ENCODE measurements around the gene TRPM5.

TRPM5 gene

DNA sequence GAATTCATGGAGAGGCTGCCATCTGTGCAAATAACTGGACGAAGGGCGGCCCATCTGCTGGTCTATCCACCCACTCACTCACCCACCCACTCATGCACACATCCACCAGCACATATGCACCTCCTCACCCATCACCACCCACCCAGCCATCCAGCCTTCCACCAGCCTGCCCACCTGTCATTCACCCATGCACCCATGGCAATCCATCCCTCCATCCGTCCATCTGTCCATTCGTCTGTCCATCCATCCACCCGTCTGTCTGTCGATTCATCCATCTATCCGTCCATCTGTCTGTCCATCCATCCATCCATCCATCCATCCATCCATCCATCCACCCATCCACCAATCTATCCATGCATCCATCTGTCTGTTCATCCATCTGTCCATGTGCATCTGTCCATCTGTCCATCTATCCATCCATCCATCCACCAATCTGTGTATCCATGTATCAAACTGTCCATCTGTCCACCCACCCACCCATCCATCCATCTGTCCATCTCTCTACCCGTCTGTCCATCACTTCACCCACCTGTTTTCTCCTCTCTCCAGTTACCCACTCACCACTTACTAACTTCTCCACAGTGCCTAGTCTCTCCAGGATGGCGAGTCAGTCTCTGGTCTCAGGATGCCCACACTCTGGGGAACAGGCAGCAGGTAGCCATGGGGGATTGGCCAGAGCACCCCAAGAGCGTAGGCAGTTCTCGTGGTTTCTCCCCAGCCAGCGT, 8.9 kb downstream of the TRPM5 start:
- DNase-seq, result no peak

DNA sequence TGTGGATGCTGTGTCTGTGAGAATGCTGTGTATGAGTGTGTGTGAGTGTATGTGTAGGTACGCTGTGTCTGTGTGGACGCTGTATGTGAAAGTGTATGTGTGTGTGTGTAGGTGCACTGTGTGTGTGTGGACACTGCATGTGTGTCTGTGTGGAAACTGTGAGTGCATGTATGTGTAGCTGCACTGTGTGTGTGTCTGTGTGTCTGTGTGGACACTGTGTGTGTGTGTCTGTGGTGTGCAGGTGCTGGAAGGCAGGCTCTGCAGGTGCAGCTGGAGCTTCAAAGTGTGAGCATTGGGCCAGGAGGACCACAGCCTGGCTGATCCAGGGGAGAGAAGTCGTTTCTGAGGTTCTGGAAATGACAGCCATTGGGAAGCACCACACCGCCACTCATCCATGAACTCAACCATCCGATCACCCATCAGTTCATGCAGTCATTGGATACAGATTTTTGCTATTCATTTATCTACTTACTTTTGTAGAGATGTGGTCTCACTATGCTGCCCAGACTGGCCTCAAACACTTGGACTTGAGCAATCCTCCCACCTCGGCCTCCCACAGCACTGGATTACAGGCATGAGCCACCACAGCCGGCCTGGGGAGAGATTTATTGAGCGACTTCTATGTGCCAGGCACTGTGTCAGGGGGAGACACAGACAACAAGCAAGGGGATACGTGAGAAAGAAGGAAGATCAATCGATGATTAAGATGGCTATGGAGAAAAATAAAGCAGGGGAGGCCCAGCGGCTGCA, 9.6 kb downstream of the TRPM5 start:
- no peak for DNase-seq

DNA sequence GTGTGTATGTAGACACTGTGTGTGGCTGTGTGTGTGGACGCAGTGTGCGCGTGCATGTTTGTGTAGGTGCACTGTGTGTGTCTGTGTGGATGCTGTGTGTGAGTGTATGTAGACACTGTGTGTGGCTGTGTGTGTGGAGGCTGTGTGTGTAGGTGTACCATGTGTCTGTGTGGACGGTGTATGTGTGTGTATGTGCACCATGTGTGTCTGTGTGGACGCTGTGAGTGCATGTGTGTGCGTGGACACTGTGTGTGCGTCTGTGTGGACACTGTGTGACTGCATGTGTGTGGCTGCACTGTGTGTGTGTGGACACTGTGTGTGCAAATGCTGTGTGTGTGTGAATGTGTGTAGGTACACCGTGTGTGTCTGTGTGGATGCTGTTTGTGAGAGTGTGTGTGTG, 10.3 kb downstream of the TRPM5 start:
- DNase-seq, result no peak

DNA sequence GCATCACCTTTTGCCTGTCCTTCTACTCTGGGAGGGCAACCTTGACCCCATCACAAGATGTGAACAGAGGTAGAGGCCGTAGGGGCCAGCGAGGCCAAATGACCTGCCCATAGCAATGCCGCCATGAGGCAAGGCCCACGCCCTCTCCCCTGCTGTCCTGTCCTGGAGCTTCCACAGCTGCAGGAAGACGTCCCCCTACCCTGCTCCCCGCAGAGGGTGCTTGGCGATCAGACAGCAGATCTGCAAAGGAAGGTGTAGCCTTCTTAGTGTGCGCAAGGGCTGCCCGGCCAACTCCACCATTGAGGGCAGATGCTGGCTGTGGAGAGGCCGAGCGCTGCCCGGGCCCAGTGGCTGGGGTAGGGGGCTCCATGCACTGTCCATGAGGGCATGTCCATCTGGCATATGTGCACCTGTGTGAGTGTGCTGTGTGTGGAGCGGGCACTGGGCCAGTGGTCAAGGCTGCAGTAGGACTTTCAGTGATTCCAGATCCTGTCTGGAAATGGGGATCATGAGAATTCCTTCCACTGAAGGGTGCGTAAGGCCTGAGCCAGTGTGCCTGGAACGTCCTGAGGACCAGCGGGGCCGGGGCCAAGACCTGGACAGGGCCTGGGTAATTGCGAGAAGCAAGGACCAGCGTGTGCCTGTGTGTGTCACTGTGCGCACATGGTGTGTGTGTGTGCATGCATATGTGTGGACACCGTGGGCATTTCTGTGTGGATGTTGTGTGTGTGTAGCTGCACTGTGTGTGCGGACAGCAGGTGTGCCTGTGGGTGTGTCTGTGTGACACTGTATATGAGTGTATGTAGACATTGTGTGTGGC, 11.0 kb downstream of the TRPM5 start:
- DNase-seq, result no peak

DNA sequence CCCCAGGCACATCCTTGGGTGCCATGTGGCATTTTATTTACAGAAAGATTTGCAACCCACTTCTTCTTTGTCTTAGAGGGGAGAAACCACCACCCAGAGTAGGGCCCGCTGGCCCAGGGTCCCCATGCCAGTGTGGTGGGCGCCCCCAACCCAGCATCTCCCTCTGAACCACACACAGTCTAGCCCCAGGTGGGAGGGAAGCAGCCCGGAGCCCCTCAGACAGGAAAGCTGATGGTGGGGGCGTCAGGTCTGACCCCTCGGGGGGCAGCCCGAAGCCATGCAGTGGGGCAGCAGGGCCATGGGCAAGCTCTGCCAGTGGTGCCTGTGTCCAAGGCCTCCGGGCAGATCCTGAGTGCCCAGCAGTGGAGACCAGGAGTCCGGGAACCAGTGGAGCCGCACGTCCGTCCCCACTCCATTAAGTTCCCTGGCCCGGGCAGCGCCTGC, 11.7 kb downstream of the TRPM5 start:
- DNase-seq, result no peak

DNA sequence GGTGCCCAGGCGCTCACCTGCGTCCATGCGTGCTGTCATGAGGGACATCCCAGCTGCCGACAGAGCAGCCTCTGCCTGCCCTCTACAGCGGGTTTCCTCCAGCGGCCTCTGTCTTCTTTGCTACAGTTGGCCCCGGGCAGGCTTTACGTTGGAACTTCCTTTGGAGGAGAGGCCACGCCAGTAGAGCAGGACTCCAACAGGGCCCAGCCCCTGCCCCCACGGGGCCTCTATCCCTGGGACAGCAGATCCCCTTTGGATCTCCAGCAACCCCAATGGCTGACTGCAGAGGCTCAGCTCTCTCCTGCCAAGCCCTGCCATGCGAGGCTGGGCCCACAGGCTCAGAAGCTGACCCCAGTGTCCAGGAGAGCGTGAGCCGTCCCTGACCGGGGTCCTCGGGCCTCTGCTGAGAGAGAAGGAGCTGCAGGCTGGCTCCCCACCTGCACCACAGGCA, 12.1 kb downstream of the TRPM5 start:
- DNase-seq, result no peak

DNA sequence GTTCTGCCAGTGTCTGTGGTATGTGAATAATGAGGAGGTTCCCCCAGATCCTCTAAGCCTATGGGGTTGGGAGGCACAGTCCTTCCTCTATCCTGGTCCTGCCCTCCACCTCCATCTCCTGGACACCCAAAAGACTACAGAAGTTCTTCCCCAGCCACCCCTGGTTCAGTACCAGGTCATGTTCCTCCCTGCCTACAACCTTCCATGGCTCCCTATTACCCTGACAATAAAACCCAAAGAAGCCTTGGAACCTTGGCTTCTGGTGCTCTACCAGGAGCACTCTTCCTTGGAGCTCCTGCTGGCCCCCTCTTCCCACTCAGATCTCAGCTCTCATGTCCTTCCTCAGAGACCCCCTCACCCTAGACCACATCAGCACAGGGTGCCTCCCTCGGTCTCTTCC, 12.9 kb downstream of the TRPM5 start:
- no peak for DNase-seq

DNA sequence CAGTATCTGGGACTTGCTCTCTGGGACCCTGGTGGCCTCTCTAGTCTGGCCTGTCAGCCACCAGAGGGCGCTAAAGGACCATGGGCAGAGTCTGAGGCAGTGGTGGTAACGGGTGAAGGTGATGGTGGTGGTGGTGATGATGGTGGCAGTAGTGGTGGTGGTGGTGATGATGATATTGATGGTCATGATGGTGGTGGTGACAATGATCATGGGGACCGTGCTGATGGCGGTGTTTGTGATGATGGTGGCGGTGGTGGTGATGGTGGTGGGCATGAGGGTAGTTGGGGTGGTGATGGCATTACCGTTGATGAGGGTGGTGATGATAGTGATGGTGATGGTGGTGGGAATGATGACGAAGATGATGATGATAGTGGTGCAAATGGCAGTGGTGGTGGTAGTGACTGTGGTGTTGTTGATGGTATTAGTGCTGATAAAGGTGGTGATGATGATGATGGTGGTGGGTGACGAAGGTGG, 16.0 kb downstream of the TRPM5 start:
- peak in 1 of 2 experiments; percentile 28 for DNase-seq

DNA sequence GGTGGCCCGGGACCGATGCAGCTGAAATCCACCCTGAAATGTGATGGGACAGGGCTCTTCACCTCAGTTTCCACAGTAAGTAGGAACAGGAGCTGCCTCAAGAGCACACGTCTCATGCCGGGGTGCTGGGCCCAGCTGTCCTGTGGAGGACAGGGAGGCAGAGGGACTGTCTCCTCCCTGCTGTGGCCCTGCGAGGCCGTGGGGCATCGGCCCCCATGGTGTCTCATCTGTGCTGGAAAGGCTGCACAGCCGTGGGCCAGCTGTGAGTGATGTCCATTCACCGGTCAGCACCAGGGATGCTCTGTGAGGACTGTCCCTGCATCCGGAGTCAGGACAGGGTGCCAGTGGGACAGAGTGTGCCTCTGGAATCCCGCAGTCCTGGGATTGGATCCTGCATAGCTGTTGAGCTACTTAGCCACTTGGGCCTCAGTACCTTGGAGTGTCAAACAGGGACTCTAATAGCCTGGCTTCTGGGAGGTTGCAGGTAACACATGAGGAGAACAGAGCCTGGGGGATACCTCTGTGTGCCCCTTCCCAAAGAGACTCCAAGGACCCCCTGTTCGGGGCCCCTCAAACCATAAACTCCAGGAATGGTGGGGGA, 16.5 kb downstream of the TRPM5 start:
- DNase-seq, result no peak

DNA sequence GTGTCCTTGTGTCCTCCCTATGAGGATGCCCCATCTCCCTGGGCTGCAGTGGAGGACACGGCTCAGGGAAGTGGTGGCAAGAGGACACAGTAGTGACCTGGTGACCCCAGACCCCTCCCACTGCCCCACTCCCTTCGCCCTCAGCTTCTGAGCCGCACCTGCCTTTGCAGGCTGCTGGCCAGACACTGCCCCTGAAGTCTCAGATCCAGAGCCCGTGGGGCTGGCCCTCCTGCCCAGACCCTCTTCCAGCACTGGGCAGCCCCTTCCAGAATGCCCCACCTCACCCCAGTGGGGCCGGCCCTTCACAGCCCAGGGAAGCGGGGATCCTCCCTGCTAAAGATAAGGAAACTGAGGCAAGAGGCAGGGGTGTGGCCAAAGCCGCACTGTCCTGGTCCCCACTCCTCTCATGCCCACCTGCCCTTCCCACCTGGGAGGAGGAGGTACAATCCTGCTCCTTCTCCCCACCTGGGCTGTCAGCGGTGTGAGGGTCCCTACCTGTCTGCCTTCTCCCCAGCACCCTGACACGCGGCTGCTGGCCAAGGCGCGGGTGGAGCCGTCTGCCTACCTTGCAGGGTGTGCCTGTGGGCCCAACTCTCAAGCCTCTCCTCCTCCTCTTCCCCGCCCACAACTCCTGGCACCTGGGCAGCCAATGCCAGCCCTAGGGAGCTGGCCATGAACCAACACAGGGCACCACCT, 17.3 kb downstream of the TRPM5 start:
- no peak for DNase-seq

DNA sequence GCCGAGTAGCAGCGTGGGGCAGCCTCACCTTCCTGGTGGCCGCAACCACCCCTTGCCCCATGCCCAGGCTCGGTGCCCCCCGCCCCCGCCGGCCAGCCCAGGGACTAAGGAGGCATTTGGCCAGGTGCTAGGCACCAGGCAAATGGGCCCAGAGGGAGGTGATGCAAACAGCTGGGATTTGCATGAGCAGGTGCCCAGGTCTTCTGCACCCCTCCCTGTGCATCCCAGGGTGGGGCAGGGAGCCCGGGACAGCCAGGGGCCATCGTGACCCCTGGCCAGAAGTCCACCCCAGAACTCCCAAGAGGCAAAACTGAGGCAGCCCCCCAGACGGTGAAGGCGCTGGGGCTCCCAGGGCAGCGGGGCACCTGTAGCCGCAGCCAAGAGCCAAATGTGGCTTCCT, 18.1 kb downstream of the TRPM5 start:
- no peak for DNase-seq

DNA sequence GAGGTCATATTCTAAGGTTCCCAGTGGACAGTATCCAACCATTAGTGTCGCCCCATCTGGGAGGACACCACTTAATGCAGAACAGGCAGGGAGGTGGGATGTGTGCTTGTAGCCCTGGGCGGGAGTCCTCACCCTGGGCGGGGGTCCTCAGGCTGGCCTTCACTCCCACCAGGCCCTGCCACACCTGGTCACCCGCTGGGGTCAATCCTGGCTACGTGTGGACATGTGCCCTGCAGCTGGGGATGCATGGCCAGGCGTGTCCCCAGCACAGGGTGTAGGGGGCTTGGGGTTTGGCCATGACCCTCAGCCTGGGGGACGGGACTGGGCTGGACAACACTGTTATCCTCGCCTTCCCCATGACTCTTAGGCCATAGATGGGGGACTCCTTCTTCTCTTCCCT, 18.8 kb downstream of the TRPM5 start:
- DNase-seq, result no peak

DNA sequence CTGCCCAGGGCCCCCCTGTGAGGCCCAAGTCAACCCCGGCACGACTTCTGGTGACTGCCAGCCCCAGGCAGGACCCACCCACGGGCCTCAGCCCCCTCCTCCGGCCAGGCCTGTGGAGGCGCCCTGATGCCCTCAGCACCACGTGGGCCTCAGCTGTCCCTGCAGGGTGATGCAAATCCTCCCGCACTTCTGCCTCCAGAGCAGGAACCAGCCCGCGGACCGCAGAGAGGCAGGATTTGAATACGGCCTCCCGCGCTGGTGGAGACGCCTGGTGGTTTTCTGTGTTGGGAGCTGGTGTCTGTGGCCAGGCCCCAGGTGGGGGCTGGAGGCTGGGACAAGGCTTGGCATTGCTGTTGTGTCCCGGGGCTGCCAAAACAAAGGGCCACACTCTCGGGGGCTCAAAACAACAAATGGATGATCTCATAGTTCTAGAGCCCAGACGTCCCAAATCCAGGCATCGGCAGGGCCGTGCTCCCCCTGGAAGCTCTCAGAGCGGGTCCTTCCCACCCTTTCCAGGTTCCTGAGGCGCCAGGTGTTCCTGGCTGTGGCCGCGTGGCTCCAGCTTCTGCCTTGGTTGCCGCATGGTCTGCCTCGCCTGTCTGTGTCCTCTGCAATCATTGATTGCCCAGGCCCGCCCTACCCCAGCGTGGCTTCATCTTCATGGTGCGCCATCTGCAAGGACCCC, 19.4 kb downstream of the TRPM5 start:
- DNase-seq, result no peak

DNA sequence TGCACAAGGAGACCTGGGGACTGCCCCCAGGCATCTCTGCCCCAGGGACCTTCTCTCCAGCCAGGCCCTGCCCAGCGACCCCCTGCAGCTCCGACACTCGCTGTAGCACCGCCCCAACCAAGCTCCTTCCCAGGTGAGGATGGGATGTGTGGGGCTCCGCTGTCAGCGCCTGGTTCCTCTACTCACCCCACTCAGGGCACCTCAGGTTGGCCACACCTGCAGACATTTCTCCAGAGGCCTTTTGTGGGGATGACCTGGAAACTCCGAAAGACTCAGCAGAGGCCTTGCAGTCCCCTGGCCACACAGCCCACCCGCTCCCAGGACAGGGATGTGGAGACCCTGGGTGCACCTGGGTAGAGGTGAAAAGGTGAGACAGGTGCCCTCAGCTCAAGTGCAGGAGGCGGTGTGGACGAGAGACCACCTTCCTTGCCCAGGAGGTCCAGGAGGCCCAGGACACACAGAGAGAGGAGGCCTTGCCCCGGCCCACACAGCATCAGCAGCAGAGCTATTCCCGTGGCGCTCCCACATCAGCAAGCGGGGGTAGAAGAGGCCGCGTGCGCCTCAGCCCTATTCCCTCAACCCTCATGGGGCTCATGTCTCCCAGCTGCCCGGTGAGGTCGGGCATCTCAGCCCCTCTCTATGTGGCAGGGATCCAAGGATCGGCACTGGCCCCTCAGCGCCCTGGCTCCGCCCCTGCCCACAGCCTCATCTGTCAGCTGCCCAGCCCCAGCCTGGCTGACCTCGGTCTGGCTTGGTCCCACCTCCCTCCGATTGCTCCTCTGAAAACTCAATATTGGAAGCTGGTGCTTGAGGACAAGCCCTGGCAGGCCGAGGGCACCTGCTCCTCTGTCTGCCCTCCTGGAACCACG, 20.9 kb downstream of the TRPM5 start:
- DNase-seq, result no peak

DNA sequence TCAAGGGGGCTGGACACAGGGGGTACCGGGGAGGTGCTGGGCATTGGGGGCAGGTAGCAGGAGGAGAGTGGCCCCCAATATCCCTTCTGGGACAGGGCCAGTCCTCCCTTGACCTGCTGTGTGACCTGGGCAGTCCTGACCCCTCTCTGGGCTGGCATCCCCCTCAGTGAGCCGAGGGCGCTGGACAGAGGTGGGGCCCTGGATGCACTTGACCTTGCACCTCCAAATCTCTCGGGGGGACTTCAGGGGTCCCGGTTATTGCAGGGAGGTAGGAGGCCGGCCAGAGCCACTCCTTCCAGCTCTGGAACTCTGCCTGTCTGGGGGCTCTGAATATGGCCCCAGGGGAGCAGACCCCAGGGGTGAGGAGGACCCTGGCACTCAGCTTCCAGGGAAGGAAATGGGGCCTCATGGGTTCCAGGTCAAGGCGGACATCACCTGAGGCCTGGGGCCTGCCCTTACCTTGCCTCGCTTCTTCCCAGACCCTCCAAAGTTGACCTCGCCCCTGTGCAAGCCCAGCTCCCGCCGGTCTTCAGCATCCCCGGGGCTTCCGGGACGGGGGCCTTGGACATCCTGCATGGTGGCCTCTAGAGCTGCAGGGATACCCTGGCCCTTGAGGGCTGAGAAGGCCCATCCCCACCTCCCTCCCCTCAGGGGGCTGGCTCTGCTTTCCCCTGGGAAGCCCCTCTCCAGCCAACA, 21.7 kb downstream of the TRPM5 start:
- no peak for DNase-seq

DNA sequence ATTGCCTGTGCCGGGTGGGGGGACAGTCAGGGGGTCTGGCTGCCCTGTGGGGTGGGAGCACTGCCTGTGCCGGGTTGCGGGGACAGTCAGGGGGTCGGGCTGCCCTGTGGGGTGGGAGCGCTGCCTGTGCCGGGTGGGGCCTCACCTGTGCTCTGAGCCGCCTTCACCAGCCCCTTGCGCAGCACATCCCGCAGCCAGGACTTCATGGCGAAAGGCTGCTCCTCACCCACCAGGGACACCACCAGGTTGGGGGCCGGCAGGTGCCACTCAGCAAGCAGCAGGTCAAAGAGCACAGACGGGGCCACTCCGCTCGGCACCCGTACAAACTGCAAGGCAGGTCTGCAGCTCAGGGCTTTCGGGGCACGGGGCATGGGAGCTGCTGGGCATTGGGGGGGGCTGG, 22.3 kb downstream of the TRPM5 start:
- DNase-seq, result no peak

DNA sequence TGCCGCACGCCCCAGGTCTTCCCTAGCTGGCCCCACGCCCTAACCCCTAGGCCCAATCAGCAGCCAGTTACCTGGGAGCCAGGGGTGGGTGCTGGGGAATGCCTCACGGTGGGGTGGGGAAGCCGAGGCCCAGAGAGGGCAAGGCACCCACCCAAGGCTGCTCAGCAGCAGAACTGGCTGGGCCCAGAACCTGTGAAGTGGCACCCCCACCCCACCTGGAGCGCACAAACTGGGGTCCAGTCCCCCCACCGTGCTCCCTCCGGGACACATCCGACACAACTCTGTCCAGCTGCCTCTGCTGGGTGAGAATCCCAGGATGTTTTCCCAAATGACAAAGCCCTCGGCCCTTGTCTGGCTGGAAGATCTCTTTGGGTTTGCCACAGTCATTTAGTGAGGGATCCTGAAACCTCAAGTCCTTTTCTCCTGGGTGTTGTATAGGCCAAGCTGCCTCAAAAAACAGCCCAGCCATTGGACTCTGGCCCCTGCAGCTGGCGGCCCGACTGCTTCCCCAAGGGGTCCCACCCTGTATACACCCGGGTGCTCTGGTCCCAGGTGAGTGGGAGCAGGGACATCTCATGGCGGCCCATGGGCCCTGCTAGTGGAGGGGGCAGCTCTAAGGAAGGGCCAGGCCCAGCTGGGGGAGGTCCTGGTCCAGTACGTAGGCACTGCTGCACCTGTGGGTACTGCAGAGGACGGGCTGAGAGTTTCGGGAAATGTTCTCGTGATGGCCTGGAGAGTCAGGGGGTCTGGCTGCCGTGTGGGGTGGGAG, 22.9 kb downstream of the TRPM5 start:
- no peak for DNase-seq

DNA sequence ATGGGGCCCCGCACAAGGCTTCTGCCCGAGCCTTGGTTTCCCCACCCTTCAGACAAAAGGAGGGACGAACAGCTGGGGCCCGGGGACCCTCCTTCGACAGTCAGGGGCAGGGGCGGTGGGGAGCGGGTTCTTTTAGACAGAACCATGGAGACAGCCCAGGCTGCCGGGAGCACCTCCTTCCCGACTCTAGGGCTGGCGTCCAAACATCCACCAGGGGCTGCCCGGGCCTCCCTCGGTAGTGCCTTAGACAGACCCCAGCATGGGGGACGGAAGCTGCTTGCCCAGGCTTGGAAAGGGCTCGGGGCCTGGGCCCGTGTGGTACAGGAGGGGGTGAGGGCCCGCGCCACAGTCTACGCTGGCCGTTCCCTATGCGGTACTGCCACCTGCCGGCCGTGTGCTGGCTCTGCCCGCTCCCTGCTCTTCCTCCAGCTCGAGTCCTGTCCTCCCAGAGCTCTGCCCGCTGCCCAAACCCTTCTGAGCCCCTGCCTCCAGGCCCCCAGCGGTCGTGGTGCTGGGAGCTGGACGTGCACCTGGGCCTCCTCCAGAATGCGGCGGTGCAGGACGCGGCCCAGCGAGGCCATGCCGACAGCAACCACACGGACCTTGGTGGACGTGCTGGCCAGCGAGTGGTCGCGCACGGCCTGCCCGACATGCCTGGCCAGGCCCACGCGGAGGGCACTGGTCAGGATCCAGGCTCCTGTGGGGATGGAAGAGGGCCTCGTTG, 23.6 kb downstream of the TRPM5 start:
- peak; percentile 34 to 47 for DNase-seq

Measured in SHP77 (cell line).